ENCODE measurements around the gene CLDN1. TPM values are rescaled to one million over a fixed set of nuclear protein-coding genes. Genes with fewer than 3 reads are reported as not detected.

Gene CLDN1
- total and polyA plus RNA-seq, 9 donors = 1.8 to 258 (median 13.2) TPM

GRCh38 chr3:190333961-190334360 lies 11.7 kb upstream of the CLDN1 start:
- intact Hi-C loops (cut with DNase I) = no loop called here
- H3K4me1 ChIP-seq (ENCODE audit: insufficient read depth) = no peaks in the 10 kb centered on the region
- no peaks in the 10 kb centered on the region for H3K9me3 ChIP-seq
- no peaks in the 10 kb centered on the region for H3K27me3 ChIP-seq
- H3K4me3 ChIP-seq = no peak overlapping the region
- TF ChIP-seq CTCF (IDR thresholded peaks at IDR 0.05) (no peak), EP300 (IDR thresholded peaks at IDR 0.05) (no peak), POLR2A (IDR thresholded peaks at IDR 0.05) (no peak)
- DNase-seq = no peak
- H3K36me3 ChIP-seq = no peaks in the 10 kb centered on the region
- WGBS, 3 donors = 79 to 88% (median 84%) methylated on average over 1 of the region's 1 CpG
- no peak overlapping the region for H3K27ac ChIP-seq

- Histone ChIP-seq H3K4me1 (ENCODE audit: insufficient read depth) (peaks cover 4% of the 10 kb centered on the region), H3K36me3 (no peaks in the 10 kb centered on the region), H3K9me3 (no peaks in the 10 kb centered on the region), H3K27ac (no peak overlapping the region), H3K27me3 (no peaks in the 10 kb centered on the region), H3K4me3 (no peak overlapping the region)
- intact Hi-C loops (cut with DNase I) = no loop called here
- 78 to 96% (median 95%) methylated on average over 3 of the region's 3 CpGs for whole genome bisulfite sequencing, 3 donors
- TF ChIP-seq POLR2A (IDR thresholded peaks at IDR 0.05) = no peak
- no peak for TF ChIP-seq EP300 (IDR thresholded peaks at IDR 0.05)
- TF ChIP-seq CTCF (IDR thresholded peaks at IDR 0.05) = no peak
- DNase-seq = no peak
These were observed 8.9 kb upstream of the CLDN1 start for GRCh38 chr3:190330936-190331734.

- Histone ChIP-seq H3K4me1 (ENCODE audit: insufficient read depth) (peaks cover 7% of the 10 kb centered on the region), H3K27ac (no peak overlapping the region), H3K27me3 (no peaks in the 10 kb centered on the region), H3K36me3 (no peaks in the 10 kb centered on the region), H3K4me3 (no peak overlapping the region), H3K9me3 (no peaks in the 10 kb centered on the region)
- DNase-seq = peak in 2 of 5 donors; percentile 29 to 41
- TF ChIP-seq POLR2A (IDR thresholded peaks at IDR 0.05) (no peak), CTCF (IDR thresholded peaks at IDR 0.05) (no peak), EP300 (IDR thresholded peaks at IDR 0.05) (no peak)
- WGBS, 3 donors = 4 to 7% (median 4%) methylated on average over 4 of the region's 4 CpGs
- intact Hi-C loops (cut with DNase I) = no loop called here
These were observed 4.7 kb upstream of the CLDN1 start for GRCh38 chr3:190326930-190327329.

GRCh38 chr3:190326361-190326760 lies 4.1 kb upstream of the CLDN1 start:
- Histone ChIP-seq H3K27me3 (no peaks in the 10 kb centered on the region), H3K4me3 (no peak overlapping the region), H3K27ac (no peak overlapping the region), H3K9me3 (no peaks in the 10 kb centered on the region), H3K36me3 (no peaks in the 10 kb centered on the region), H3K4me1 (ENCODE audit: insufficient read depth) (peaks cover 9% of the 10 kb centered on the region)
- TF ChIP-seq EP300 (IDR thresholded peaks at IDR 0.05) = no peak
- DNase-seq = no peak
- 53 to 78% (median 67%) methylated on average over 4 of the region's 4 CpGs for WGBS, 3 donors
- intact Hi-C loops (cut with DNase I) = no loop called here

GRCh38 chr3:190325923-190326322 lies 3.7 kb upstream of the CLDN1 start:
- no peaks in the 10 kb centered on the region for H3K36me3 ChIP-seq
- H3K4me1 ChIP-seq (ENCODE audit: insufficient read depth) = peaks cover 9% of the 10 kb centered on the region
- 73 to 88% (median 79%) methylated on average over 1 of the region's 1 CpG for WGBS, 3 donors
- no peak overlapping the region for H3K27ac ChIP-seq
- no peak for TF ChIP-seq EP300 (IDR thresholded peaks at IDR 0.05)
- no peak for TF ChIP-seq CTCF (IDR thresholded peaks at IDR 0.05)
- TF ChIP-seq POLR2A (IDR thresholded peaks at IDR 0.05) = no peak
- no peaks in the 10 kb centered on the region for H3K9me3 ChIP-seq
- H3K4me3 ChIP-seq = no peak overlapping the region
- no peak for DNase-seq
- intact Hi-C loops (cut with DNase I) = no loop called here
- no peaks in the 10 kb centered on the region for H3K27me3 ChIP-seq
